CD4-positive, alpha-beta T cell (primary cell): ENCODE measurements around the gene BTAF1. TPM values are rescaled to one million over a fixed set of nuclear protein-coding genes. Genes with fewer than 3 reads are reported as not detected.

Experiments
- ATAC-seq: fragments of 200-7000 bp; cut with Tn5 transposase; one replicate; pipeline ENCODE4 v1.10.0; 2022; ENCODE audit warnings: mild to moderate bottlenecking; ENCODE audit not compliant: poor library complexity
- CTCF ChIA-PET: fragments of 350-600 bp; sonication (Branson Sonifier 250); formaldehyde crosslinking; loops from one replicate; lab custom pipeline; 2021; ENCODE audit warnings: antibody characterized with exemption, inconsistent platforms; lab: Charles Lee
- POLR2A ChIA-PET: fragments of 350-600 bp; sonication (Branson Sonifier 250); formaldehyde crosslinking; loops from one replicate; lab custom pipeline; 2021; ENCODE audit warnings: antibody characterized with exemption, inconsistent platforms; lab: Charles Lee
- DNase-seq, 14 experiments: peaks; one replicate each; pipeline ENCODE4 v3.0.0-alpha.2; 2013 to 2020; ENCODE audit warnings: mixed read lengths in 2 of 14
- H3K27ac ChIP-seq, 2 donors: one replicate each; pipeline versions ENCODE4 v1.5.1 to v1.7.0; 2013; ENCODE audit warnings: low read length in 2 of 2, low read depth in 1 of 2, mild to moderate bottlenecking in 1 of 2
- H3K27me3 ChIP-seq, 2 experiments: 1 replicate in 1 of 2; 2 replicates in 1 of 2; pipeline versions ENCODE4 v1.6.1 to v1.7.0; 2013; ENCODE audit warnings: low read length in 2 of 2, control low read depth in 1 of 2, mild to moderate bottlenecking in 1 of 2, moderate library complexity in 1 of 2; ENCODE audit not compliant: insufficient read depth in 2 of 2, control insufficient read depth in 1 of 2
- H3K36me3 ChIP-seq: one replicate; pipeline ENCODE4 v1.6.1; 2013; ENCODE audit warnings: low read length, control low read depth; ENCODE audit not compliant: insufficient read depth
- H3K4me1 ChIP-seq: one replicate; pipeline ENCODE4 v1.6.1; 2013; ENCODE audit warnings: low read length, control low read depth; ENCODE audit not compliant: insufficient read depth
- H3K4me3 ChIP-seq: one replicate; pipeline ENCODE4 v1.5.1; 2013; ENCODE audit warnings: mild to moderate bottlenecking, low read length, moderate library complexity
- H3K9me3 ChIP-seq, 2 experiments: 1 replicate in 1 of 2; 2 replicates in 1 of 2; pipeline versions ENCODE4 v1.6.1 to v1.7.0; 2013; ENCODE audit warnings: low read length in 2 of 2, mild to moderate bottlenecking in 2 of 2, control low read depth in 1 of 2, moderate library complexity in 1 of 2; ENCODE audit not compliant: control insufficient read depth in 1 of 2, insufficient read depth in 1 of 2
- H3K27ac Mint-ChIP-seq: one replicate; pipeline ENCODE4 v1.8.0; 2020; ENCODE audit warnings: mixed read lengths
- H3K27me3 Mint-ChIP-seq: one replicate; pipeline ENCODE4 v1.8.0; 2021; ENCODE audit warnings: mixed read lengths
- H3K36me3 Mint-ChIP-seq: one replicate; pipeline ENCODE4 v1.8.0; 2021; ENCODE audit warnings: low read depth, mixed read lengths
- H3K4me1 Mint-ChIP-seq: one replicate; pipeline ENCODE4 v1.8.0; 2021; ENCODE audit warnings: low read depth, mixed read lengths
- H3K4me3 Mint-ChIP-seq: one replicate; pipeline ENCODE4 v1.8.0; 2020; ENCODE audit warnings: mild to moderate bottlenecking, mixed read lengths
- H3K9me3 Mint-ChIP-seq: one replicate; pipeline ENCODE4 v1.8.0; 2020; ENCODE audit warnings: mixed read lengths
- intact Hi-C, 2 experiments: fragments of 100-400 bp; cut with DNase I in 1 of 2; cut with micrococcal nuclease in 1 of 2; formaldehyde crosslinking; loops; one replicate each; pipeline versions ENCODE4 v1.15.1 to v1.9.0; 2023 to 2025; cut with DNase I, micrococcal nuclease
- polyA plus RNA-seq, 2 donors: library from polyadenylated mRNA; unstranded; fragments of 120-200 nt; gene quantifications; one replicate each; pipeline ENCODE4 v1.2.1, GENCODE V29; 2013
- total RNA-seq, 174 experiments: library from RNA in 2 of 174; stranded (reverse) in 2 of 174; gene quantifications; one replicate each; pipeline ENCODE4 v1.2.3 and lab custom pipeline; 2021 to 2026
- TF ChIP-seq, protein P1 (sequence below): fragments of 200-600 bp; IDR thresholded peaks from one replicate; pipeline ENCODE4 v1.8.0; 2022; ENCODE audit warnings: antibody characterized with exemption, mild to moderate bottlenecking

BTAF1 gene
- total RNA-seq (10 to 100 TPM; 80.8 to 85.8 TPM), total RNA-seq (lab: John Stamatoyannopoulos, UW) (184 to 400 (median 271) reads per million in 172 experiments)
- polyA plus RNA-seq (2013, experiment 1 of 2) = 63.9 TPM
- 62.0 TPM for polyA plus RNA-seq (2013, experiment 2 of 2)

GRCh38 chr10:91923371-91924211 is at the start of gene BTAF1:
BTAF1 (plus strand) TSS chr10:91923770; CDS start chr10:91924077, 307 bp downstream.
- ATAC-seq = peak; percentile 93
- H3K27ac ChIP-seq = peak within 1 kb of the TSS; percentile 93 to 97
- peaks cover 47% of the 10 kb centered on the region for H3K4me1 Mint-ChIP-seq
- H3K4me1 ChIP-seq = peaks cover 20% of the 10 kb centered on the region
- peak; percentile 84 to 98 (median 90) for DNase-seq
- TF ChIP-seq, protein P1, sequence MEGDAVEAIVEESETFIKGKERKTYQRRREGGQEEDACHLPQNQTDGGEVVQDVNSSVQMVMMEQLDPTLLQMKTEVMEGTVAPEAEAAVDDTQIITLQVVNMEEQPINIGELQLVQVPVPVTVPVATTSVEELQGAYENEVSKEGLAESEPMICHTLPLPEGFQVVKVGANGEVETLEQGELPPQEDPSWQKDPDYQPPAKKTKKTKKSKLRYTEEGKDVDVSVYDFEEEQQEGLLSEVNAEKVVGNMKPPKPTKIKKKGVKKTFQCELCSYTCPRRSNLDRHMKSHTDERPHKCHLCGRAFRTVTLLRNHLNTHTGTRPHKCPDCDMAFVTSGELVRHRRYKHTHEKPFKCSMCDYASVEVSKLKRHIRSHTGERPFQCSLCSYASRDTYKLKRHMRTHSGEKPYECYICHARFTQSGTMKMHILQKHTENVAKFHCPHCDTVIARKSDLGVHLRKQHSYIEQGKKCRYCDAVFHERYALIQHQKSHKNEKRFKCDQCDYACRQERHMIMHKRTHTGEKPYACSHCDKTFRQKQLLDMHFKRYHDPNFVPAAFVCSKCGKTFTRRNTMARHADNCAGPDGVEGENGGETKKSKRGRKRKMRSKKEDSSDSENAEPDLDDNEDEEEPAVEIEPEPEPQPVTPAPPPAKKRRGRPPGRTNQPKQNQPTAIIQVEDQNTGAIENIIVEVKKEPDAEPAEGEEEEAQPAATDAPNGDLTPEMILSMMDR = no peak
- H3K36me3 ChIP-seq = peaks cover 4% of the 10 kb centered on the region
- CTCF ChIA-PET = interaction anchor here (1.0 to 4.0 kb wide), 5 partner anchors 11 to 514 kb away, joined by 3 to 24 read pairs (median 7); partner anchors contain the start of gene FGFBP3
- intact Hi-C loops = loop anchor here (2.0 to 10.0 kb wide), 9 partner anchors 15 to 1571 kb away; partner anchors contain the start of genes RPP30 (in 2 of the 2), TNKS2 (in 2 of the 2), CEP55 (in 1 of the 2) and CPEB3 (in 1 of the 2)
- peaks cover 4 to 6% of the 10 kb centered on the region in 2 experiments for H3K27me3 ChIP-seq
- H3K36me3 Mint-ChIP-seq = peaks cover 26% of the 10 kb centered on the region
- H3K4me3 Mint-ChIP-seq = peak within 1 kb of the TSS; percentile 98
- peak within 1 kb of the TSS; percentile 98 for H3K27ac Mint-ChIP-seq
- H3K27me3 Mint-ChIP-seq = peaks cover under 1% of the 10 kb centered on the region
- POLR2A ChIA-PET = interaction anchor here (0.6 to 2.8 kb wide), 22 partner anchors 9 to 1052 kb away, joined by 3 to 77 read pairs (median 4); partner anchors contain the start of genes CPEB3, EXOC6, FGFBP3 and MARCHF5
- peaks cover 4 to 5% of the 10 kb centered on the region in 2 experiments for H3K9me3 ChIP-seq
- H3K4me3 ChIP-seq = peak within 1 kb of the TSS; percentile 86
- no peaks in the 10 kb centered on the region for H3K9me3 Mint-ChIP-seq

- H3K9me3 ChIP-seq = no peaks in the 10 kb centered on the region
- ChIA-PET CTCF (no interaction called here), POLR2A (no interaction called here)
- H3K27me3 Mint-ChIP-seq = no peaks in the 10 kb centered on the region
- H3K4me3 Mint-ChIP-seq = no peak overlapping the region
- no peak overlapping the region for H3K4me3 ChIP-seq
- no peak for DNase-seq
- H3K9me3 Mint-ChIP-seq = no peaks in the 10 kb centered on the region
- no peaks in the 10 kb centered on the region for H3K4me1 Mint-ChIP-seq
- intact Hi-C loops = no loop called here
- ATAC-seq = no peak
- H3K27ac ChIP-seq = no peak overlapping the region
- no peaks in the 10 kb centered on the region for H3K27me3 ChIP-seq
- H3K36me3 Mint-ChIP-seq = no peaks in the 10 kb centered on the region
- H3K4me1 ChIP-seq = no peaks in the 10 kb centered on the region
- TF ChIP-seq, protein P1 = no peak
- H3K36me3 ChIP-seq = no peaks in the 10 kb centered on the region
- no peak overlapping the region for H3K27ac Mint-ChIP-seq
Observed at GRCh38 chr10:91875156-91875555, 48.4 kb upstream of the BTAF1 start.

- no peaks in the 10 kb centered on the region for H3K27me3 Mint-ChIP-seq
- no peak overlapping the region for H3K4me3 Mint-ChIP-seq
- Histone ChIP-seq H3K4me3 (no peak overlapping the region), H3K27ac (no peak overlapping the region), H3K27me3 (no peaks in the 10 kb centered on the region), H3K4me1 (no peaks in the 10 kb centered on the region), H3K36me3 (no peaks in the 10 kb centered on the region), H3K9me3 (no peaks in the 10 kb centered on the region)
- ChIA-PET CTCF (no interaction called here), POLR2A (no interaction called here)
- intact Hi-C loops = no loop called here
- H3K9me3 Mint-ChIP-seq = no peaks in the 10 kb centered on the region
- no peaks in the 10 kb centered on the region for H3K4me1 Mint-ChIP-seq
- DNase-seq = no peak
- TF ChIP-seq, protein P1 = no peak
- ATAC-seq = no peak
- H3K27ac Mint-ChIP-seq = no peak overlapping the region
- no peaks in the 10 kb centered on the region for H3K36me3 Mint-ChIP-seq
Observed at GRCh38 chr10:91875779-91876178, 47.8 kb upstream of the BTAF1 start.
